NCI-H748 (cell line): Measurements from ENCODE around the gene TPO.
"Not testable (repeated sequence)": the region's sequence is repeated elsewhere in the genome, so short reads cannot be mapped to it uniquely, and the experiment has no call there.

Source experiments
- DNase-seq: peaks from one replicate; lab custom pipeline; 2025; ENCODE audit not compliant: unreplicated experiment; lab: John Stamatoyannopoulos, UW

TPO gene

GRCh38 chr2:1405124-1405523 is 8.1 kb upstream of the TPO start:
- DNase-seq, result no peak

- no peak for DNase-seq
Observed at GRCh38 chr2:1405967-1406366, 7.3 kb upstream of the TPO start.

- DNase-seq, result no peak
Observed at GRCh38 chr2:1406434-1406833, 6.8 kb upstream of the TPO start.

GRCh38 chr2:1407950-1408675 is 5.2 kb upstream of the TPO start:
- DNase-seq, result peak; percentile 6

GRCh38 chr2:1414121-1414520 is 858 bp downstream of the TPO start:
- no peak for DNase-seq

- DNase-seq, result not testable (repeated sequence)
Observed at GRCh38 chr2:1414901-1415300, 1.6 kb downstream of the TPO start.

- DNase-seq, result no peak
Observed at GRCh38 chr2:1415501-1415900, 2.2 kb downstream of the TPO start.

- no peak for DNase-seq
Observed at GRCh38 chr2:1418566-1418965, 5.3 kb downstream of the TPO start.

GRCh38 chr2:1420746-1421480 is 7.7 kb downstream of the TPO start:
- no peak for DNase-seq

- peak; percentile 27 for DNase-seq
Observed at GRCh38 chr2:1421731-1422130, 8.5 kb downstream of the TPO start.

- DNase-seq, result no peak
Observed at GRCh38 chr2:1422131-1422530, 8.9 kb downstream of the TPO start.

GRCh38 chr2:1422716-1423285 is 9.5 kb downstream of the TPO start:
- no peak for DNase-seq

- no peak for DNase-seq
Observed at GRCh38 chr2:1427086-1427485, 13.8 kb downstream of the TPO start.

- DNase-seq, result no peak
Observed at GRCh38 chr2:1429895-1430294, 16.6 kb downstream of the TPO start.

- no peak for DNase-seq
Observed at GRCh38 chr2:1430491-1430890, 17.2 kb downstream of the TPO start.

- DNase-seq, result no peak
Observed at GRCh38 chr2:1431886-1432400, 18.7 kb downstream of the TPO start.

GRCh38 chr2:1432726-1433125 is 19.5 kb downstream of the TPO start:
- no peak for DNase-seq

GRCh38 chr2:1436369-1436768 is 23.1 kb downstream of the TPO start:
- no peak for DNase-seq

GRCh38 chr2:1437101-1437500 is 23.8 kb downstream of the TPO start:
- no peak for DNase-seq

- DNase-seq, result no peak
Observed at GRCh38 chr2:1437537-1437936, 24.3 kb downstream of the TPO start.

- DNase-seq, result no peak
Observed at GRCh38 chr2:1438972-1439371, 25.7 kb downstream of the TPO start.

- peak; percentile 25 for DNase-seq
Observed at GRCh38 chr2:1440581-1440980, 27.3 kb downstream of the TPO start.
